NCI-H345 (cell line): ENCODE results near the gene FAT4.

Source experiments
- DNase-seq: peaks from one replicate; lab custom pipeline; 2025; lab: John Stamatoyannopoulos, UW

The FAT4 gene

GRCh38 chr4:125314676-125315575, at the start of gene FAT4:
TSS of gene FAT4 (plus strand) at chr4:125314955. CDS start at chr4:125316412, 1,457 bp downstream.
- DNase-seq = peak; percentile 74

- DNase-seq = no peak
These were observed 48.9 kb upstream of the FAT4 start for GRCh38 chr4:125265846-125266245.

GRCh38 chr4:125266901-125267604, 47.7 kb upstream of the FAT4 start:
- DNase-seq = no peak

- DNase-seq = no peak
These were observed 47.1 kb upstream of the FAT4 start for GRCh38 chr4:125267630-125268029.

GRCh38 chr4:125268068-125268755, 46.5 kb upstream of the FAT4 start:
- DNase-seq = no peak

GRCh38 chr4:125276811-125277210, 37.9 kb upstream of the FAT4 start:
- no peak for DNase-seq

- DNase-seq = no peak
These were observed 37.0 kb upstream of the FAT4 start for GRCh38 chr4:125277790-125278189.

- no peak for DNase-seq
These were observed 33.8 kb upstream of the FAT4 start for GRCh38 chr4:125280892-125281403.

- DNase-seq = no peak
These were observed 31.0 kb upstream of the FAT4 start for GRCh38 chr4:125283707-125284279.

- DNase-seq = no peak
These were observed 17.6 kb upstream of the FAT4 start for GRCh38 chr4:125297116-125297515.

- no peak for DNase-seq
These were observed 11.7 kb upstream of the FAT4 start for GRCh38 chr4:125303058-125303457.

- DNase-seq = no peak
These were observed 10.9 kb upstream of the FAT4 start for GRCh38 chr4:125303821-125304220.

- no peak for DNase-seq
These were observed 8.6 kb upstream of the FAT4 start for GRCh38 chr4:125306112-125306511.

GRCh38 chr4:125306533-125306932, 8.2 kb upstream of the FAT4 start:
- DNase-seq = no peak

- DNase-seq = no peak
These were observed 3.3 kb upstream of the FAT4 start for GRCh38 chr4:125311503-125311902.

- DNase-seq = peak; percentile 72
These were observed 1.3 kb upstream of the FAT4 start for GRCh38 chr4:125313497-125313896.

GRCh38 chr4:125313989-125314667, 627 bp upstream of the FAT4 start:
- DNase-seq = no peak

GRCh38 chr4:125315576-125316400, 1.0 kb downstream of the FAT4 start:
- peak; percentile 45 for DNase-seq

GRCh38 chr4:125316401-125316790, 1.6 kb downstream of the FAT4 start:
- peak; percentile 27 for DNase-seq

- no peak for DNase-seq
These were observed 2.2 kb downstream of the FAT4 start for GRCh38 chr4:125316791-125317524.
